SK-N-SH treated with all-trans-retinoic acid at 6 μM for 48 hours (cell line): Measurements from ENCODE around the gene TYK2.

Experiments
- ARNTL ChIP-seq: fragments of 450-650 bp; formaldehyde crosslinking; IDR thresholded peaks from 2 replicates; pipeline ENCODE4 v1.5.0; 2020; ENCODE audit warnings: low read depth, mild to moderate bottlenecking, moderate library complexity, borderline replicate concordance
- CREB5 ChIP-seq: fragments of 250-450 bp; sonication (Bioruptor Pico); IDR thresholded peaks from 2 replicates; pipeline ENCODE4 v1.5.1; 2020; ENCODE audit warnings: low read depth, mild to moderate bottlenecking, moderate library complexity
- ESRRG ChIP-seq: fragments of 250-450 bp; sonication (Bioruptor Pico); IDR thresholded peaks from 2 replicates; pipeline ENCODE4 v1.6.1; 2021; ENCODE audit warnings: mild to moderate bottlenecking
- SNAI2 ChIP-seq: fragments of 250-450 bp; sonication (Bioruptor Pico); IDR thresholded peaks from 2 replicates; pipeline ENCODE4 v1.5.0; 2020; ENCODE audit warnings: mild to moderate bottlenecking, moderate library complexity
- TCF4 ChIP-seq: fragments of 250-450 bp; sonication (Bioruptor Pico); IDR thresholded peaks from 2 replicates; pipeline ENCODE4 v1.8.0; 2021; ENCODE audit warnings: mild to moderate bottlenecking, moderate library complexity, borderline replicate concordance
- TOX ChIP-seq: fragments of 250-450 bp; sonication (Bioruptor Pico); IDR thresholded peaks from 2 replicates; pipeline ENCODE4 v1.8.0; 2021; ENCODE audit warnings: mild to moderate bottlenecking, moderate library complexity, borderline replicate concordance
- ZC3H10 ChIP-seq: fragments of 250-450 bp; sonication (Bioruptor Pico); IDR thresholded peaks from 2 replicates; pipeline ENCODE4 v1.5.1; 2021; ENCODE audit warnings: mild to moderate bottlenecking, moderate library complexity
- ZFP30 ChIP-seq: fragments of 450-650 bp; formaldehyde crosslinking; IDR thresholded peaks from 2 replicates; pipeline ENCODE4 v1.5.0; 2022; ENCODE audit warnings: mild to moderate bottlenecking, moderate library complexity
- ZNF8 ChIP-seq: fragments of 450-650 bp; formaldehyde crosslinking; IDR thresholded peaks from 2 replicates; pipeline ENCODE4 v1.5.0; 2020; ENCODE audit warnings: mild to moderate bottlenecking, moderate library complexity
- TF ChIP-seq, protein P1 (sequence below): fragments of 250-450 bp; sonication (Bioruptor Pico); IDR thresholded peaks from 2 replicates; pipeline ENCODE4 v1.5.0; 2020; ENCODE audit warnings: mild to moderate bottlenecking, moderate library complexity
- TF ChIP-seq, protein P2 (sequence below): fragments of 250-450 bp; sonication (Bioruptor Pico); IDR thresholded peaks from 2 replicates; pipeline ENCODE4 v1.8.0; 2020; ENCODE audit warnings: mild to moderate bottlenecking, moderate library complexity, borderline replicate concordance

DNA sequence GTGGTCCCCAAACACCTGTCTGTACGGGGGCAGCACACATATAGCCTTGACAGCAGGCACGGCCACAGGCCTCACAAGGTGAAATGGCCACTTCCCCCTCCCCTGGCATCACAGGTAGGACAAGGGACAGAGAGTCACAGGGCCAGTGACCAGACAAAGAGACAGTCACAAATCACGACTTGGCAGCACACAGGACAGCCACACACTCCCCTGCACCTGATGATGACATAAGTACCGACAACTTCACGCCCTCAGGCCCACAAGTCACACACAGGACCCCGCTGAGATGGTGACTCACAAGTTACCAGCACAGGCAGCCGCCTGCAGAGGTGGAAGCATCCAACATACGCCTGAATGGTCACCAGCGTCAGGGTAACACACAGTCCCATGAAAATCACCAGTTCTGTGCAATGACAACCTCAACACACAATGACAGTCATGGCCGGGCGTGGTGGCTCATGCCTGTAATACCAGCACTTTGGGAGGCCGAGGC lies 16.5 kb downstream of the TYK2 start:
- no peak for TF ChIP-seq ZFP30
- TF ChIP-seq, protein P1, sequence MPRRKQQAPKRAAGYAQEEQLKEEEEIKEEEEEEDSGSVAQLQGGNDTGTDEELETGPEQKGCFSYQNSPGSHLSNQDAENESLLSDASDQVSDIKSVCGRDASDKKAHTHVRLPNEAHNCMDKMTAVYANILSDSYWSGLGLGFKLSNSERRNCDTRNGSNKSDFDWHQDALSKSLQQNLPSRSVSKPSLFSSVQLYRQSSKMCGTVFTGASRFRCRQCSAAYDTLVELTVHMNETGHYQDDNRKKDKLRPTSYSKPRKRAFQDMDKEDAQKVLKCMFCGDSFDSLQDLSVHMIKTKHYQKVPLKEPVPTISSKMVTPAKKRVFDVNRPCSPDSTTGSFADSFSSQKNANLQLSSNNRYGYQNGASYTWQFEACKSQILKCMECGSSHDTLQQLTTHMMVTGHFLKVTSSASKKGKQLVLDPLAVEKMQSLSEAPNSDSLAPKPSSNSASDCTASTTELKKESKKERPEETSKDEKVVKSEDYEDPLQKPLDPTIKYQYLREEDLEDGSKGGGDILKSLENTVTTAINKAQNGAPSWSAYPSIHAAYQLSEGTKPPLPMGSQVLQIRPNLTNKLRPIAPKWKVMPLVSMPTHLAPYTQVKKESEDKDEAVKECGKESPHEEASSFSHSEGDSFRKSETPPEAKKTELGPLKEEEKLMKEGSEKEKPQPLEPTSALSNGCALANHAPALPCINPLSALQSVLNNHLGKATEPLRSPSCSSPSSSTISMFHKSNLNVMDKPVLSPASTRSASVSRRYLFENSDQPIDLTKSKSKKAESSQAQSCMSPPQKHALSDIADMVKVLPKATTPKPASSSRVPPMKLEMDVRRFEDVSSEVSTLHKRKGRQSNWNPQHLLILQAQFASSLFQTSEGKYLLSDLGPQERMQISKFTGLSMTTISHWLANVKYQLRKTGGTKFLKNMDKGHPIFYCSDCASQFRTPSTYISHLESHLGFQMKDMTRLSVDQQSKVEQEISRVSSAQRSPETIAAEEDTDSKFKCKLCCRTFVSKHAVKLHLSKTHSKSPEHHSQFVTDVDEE (CRISPR knock-in tag) = no peak
- no peak for TF ChIP-seq TCF4
- TF ChIP-seq, protein P2, sequence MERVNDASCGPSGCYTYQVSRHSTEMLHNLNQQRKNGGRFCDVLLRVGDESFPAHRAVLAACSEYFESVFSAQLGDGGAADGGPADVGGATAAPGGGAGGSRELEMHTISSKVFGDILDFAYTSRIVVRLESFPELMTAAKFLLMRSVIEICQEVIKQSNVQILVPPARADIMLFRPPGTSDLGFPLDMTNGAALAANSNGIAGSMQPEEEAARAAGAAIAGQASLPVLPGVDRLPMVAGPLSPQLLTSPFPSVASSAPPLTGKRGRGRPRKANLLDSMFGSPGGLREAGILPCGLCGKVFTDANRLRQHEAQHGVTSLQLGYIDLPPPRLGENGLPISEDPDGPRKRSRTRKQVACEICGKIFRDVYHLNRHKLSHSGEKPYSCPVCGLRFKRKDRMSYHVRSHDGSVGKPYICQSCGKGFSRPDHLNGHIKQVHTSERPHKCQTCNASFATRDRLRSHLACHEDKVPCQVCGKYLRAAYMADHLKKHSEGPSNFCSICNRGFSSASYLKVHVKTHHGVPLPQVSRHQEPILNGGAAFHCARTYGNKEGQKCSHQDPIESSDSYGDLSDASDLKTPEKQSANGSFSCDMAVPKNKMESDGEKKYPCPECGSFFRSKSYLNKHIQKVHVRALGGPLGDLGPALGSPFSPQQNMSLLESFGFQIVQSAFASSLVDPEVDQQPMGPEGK (CRISPR knock-in tag) = no peak
- no peak for TF ChIP-seq CREB5 (CRISPR knock-in tag)
- TF ChIP-seq ZNF8 (CRISPR knock-in tag) = no peak
- TF ChIP-seq TOX (CRISPR knock-in tag) = no peak
- TF ChIP-seq SNAI2 (CRISPR knock-in tag) = no peak
- TF ChIP-seq ESRRG (CRISPR knock-in tag) = no peak
- TF ChIP-seq ARNTL = no peak
- TF ChIP-seq ZC3H10 (CRISPR knock-in tag) = no peak
